ENCODE results near the gene XCL1. TPM values are rescaled to one million over a fixed set of nuclear protein-coding genes. Genes with fewer than 3 reads are reported as not detected.

Gene XCL1
- total RNA-seq, 1 experiment from 2014 or later, result not detected

- Histone ChIP-seq H3K9ac (ENCODE audit: low read length) (no peak overlapping the region), H3K4me2 (ENCODE audit: low read depth, low read length, poor library complexity, severe bottlenecking) (no peak overlapping the region), H4K20me1 (ENCODE audit: insufficient read depth, low read depth, low read length) (no peaks in the 10 kb centered on the region), H3K79me2 (ENCODE audit: low read length) (no peaks in the 10 kb centered on the region), H3K4me3 (ENCODE audit: low read length) (no peak overlapping the region), H2AFZ (ENCODE audit: low read length) (no peak overlapping the region), H3K27me3 (ENCODE audit: low read length) (no peaks in the 10 kb centered on the region), H3K36me3 (ENCODE audit: insufficient read depth, low read length) (no peaks in the 10 kb centered on the region), H3K27ac (ENCODE audit: low read length) (no peak overlapping the region), H3K9me3 (ENCODE audit: low read length) (no peaks in the 10 kb centered on the region), H3K4me1 (ENCODE audit: low read length) (no peaks in the 10 kb centered on the region), H3K9me2 (replicated peaks; ENCODE audit: insufficient read depth, low read length) (no peaks in the 10 kb centered on the region)
- no peak for DNase-seq
Observed at GRCh38 chr1:168613691-168614231, 37.4 kb downstream of the XCL1 start.

- no peaks in the 10 kb centered on the region for H3K9me3 ChIP-seq (ENCODE audit: low read length)
- no peak overlapping the region for H3K27ac ChIP-seq (ENCODE audit: low read length)
- H3K4me2 ChIP-seq (ENCODE audit: low read depth, low read length, poor library complexity, severe bottlenecking), result no peak overlapping the region
- no peak overlapping the region for H3K9ac ChIP-seq (ENCODE audit: low read length)
- H3K27me3 ChIP-seq (ENCODE audit: low read length), result no peaks in the 10 kb centered on the region
- no peaks in the 10 kb centered on the region for H3K9me2 ChIP-seq (replicated peaks; ENCODE audit: insufficient read depth, low read length)
- DNase-seq, result no peak
- no peaks in the 10 kb centered on the region for H3K4me1 ChIP-seq (ENCODE audit: low read length)
- no peaks in the 10 kb centered on the region for H4K20me1 ChIP-seq (ENCODE audit: insufficient read depth, low read depth, low read length)
- no peaks in the 10 kb centered on the region for H3K36me3 ChIP-seq (ENCODE audit: insufficient read depth, low read length)
- H3K79me2 ChIP-seq (ENCODE audit: low read length), result no peaks in the 10 kb centered on the region
- no peak overlapping the region for H2AFZ ChIP-seq (ENCODE audit: low read length)
- no peak overlapping the region for H3K4me3 ChIP-seq (ENCODE audit: low read length)
Observed at GRCh38 chr1:168614235-168614634, 37.8 kb downstream of the XCL1 start.

GRCh38 chr1:168615965-168616364 is 39.6 kb downstream of the XCL1 start:
- H3K9me2 ChIP-seq (replicated peaks; ENCODE audit: insufficient read depth, low read length), result no peaks in the 10 kb centered on the region
- no peak overlapping the region for H2AFZ ChIP-seq (ENCODE audit: low read length)
- no peaks in the 10 kb centered on the region for H4K20me1 ChIP-seq (ENCODE audit: insufficient read depth, low read depth, low read length)
- DNase-seq, result no peak
- no peak overlapping the region for H3K4me3 ChIP-seq (ENCODE audit: low read length)
- no peak overlapping the region for H3K27ac ChIP-seq (ENCODE audit: low read length)
- no peaks in the 10 kb centered on the region for H3K79me2 ChIP-seq (ENCODE audit: low read length)
- H3K36me3 ChIP-seq (ENCODE audit: insufficient read depth, low read length), result no peaks in the 10 kb centered on the region
- no peaks in the 10 kb centered on the region for H3K4me1 ChIP-seq (ENCODE audit: low read length)
- no peak overlapping the region for H3K4me2 ChIP-seq (ENCODE audit: low read depth, low read length, poor library complexity, severe bottlenecking)
- no peak overlapping the region for H3K9ac ChIP-seq (ENCODE audit: low read length)
- H3K27me3 ChIP-seq (ENCODE audit: low read length), result no peaks in the 10 kb centered on the region
- no peaks in the 10 kb centered on the region for H3K9me3 ChIP-seq (ENCODE audit: low read length)

- H3K79me2 ChIP-seq (ENCODE audit: low read length), result no peaks in the 10 kb centered on the region
- no peaks in the 10 kb centered on the region for H3K4me1 ChIP-seq (ENCODE audit: low read length)
- H3K9ac ChIP-seq (ENCODE audit: low read length), result no peak overlapping the region
- no peaks in the 10 kb centered on the region for H3K27me3 ChIP-seq (ENCODE audit: low read length)
- no peak overlapping the region for H3K27ac ChIP-seq (ENCODE audit: low read length)
- H3K4me3 ChIP-seq (ENCODE audit: low read length), result no peak overlapping the region
- no peaks in the 10 kb centered on the region for H3K9me2 ChIP-seq (replicated peaks; ENCODE audit: insufficient read depth, low read length)
- peak; percentile 19 for DNase-seq
- H3K9me3 ChIP-seq (ENCODE audit: low read length), result no peaks in the 10 kb centered on the region
- no peaks in the 10 kb centered on the region for H3K36me3 ChIP-seq (ENCODE audit: insufficient read depth, low read length)
- H2AFZ ChIP-seq (ENCODE audit: low read length), result no peak overlapping the region
- H4K20me1 ChIP-seq (ENCODE audit: insufficient read depth, low read depth, low read length), result no peaks in the 10 kb centered on the region
- H3K4me2 ChIP-seq (ENCODE audit: low read depth, low read length, poor library complexity, severe bottlenecking), result no peak overlapping the region
Observed at GRCh38 chr1:168617974-168618750, 41.8 kb downstream of the XCL1 start.

- Histone ChIP-seq H3K4me2 (ENCODE audit: low read depth, low read length, poor library complexity, severe bottlenecking) (no peak overlapping the region), H3K36me3 (ENCODE audit: insufficient read depth, low read length) (no peaks in the 10 kb centered on the region), H3K79me2 (ENCODE audit: low read length) (no peaks in the 10 kb centered on the region), H4K20me1 (ENCODE audit: insufficient read depth, low read depth, low read length) (no peaks in the 10 kb centered on the region), H3K27ac (ENCODE audit: low read length) (no peak overlapping the region), H3K4me3 (ENCODE audit: low read length) (no peak overlapping the region), H2AFZ (ENCODE audit: low read length) (no peak overlapping the region), H3K9me3 (ENCODE audit: low read length) (no peaks in the 10 kb centered on the region), H3K9me2 (replicated peaks; ENCODE audit: insufficient read depth, low read length) (no peaks in the 10 kb centered on the region), H3K27me3 (ENCODE audit: low read length) (no peaks in the 10 kb centered on the region), H3K4me1 (ENCODE audit: low read length) (no peaks in the 10 kb centered on the region), H3K9ac (ENCODE audit: low read length) (no peak overlapping the region)
- DNase-seq, result no peak
Observed at GRCh38 chr1:168618886-168619285, 42.5 kb downstream of the XCL1 start.

- H3K9me2 ChIP-seq (replicated peaks; ENCODE audit: insufficient read depth, low read length), result no peaks in the 10 kb centered on the region
- no peak overlapping the region for H3K4me2 ChIP-seq (ENCODE audit: low read depth, low read length, poor library complexity, severe bottlenecking)
- H4K20me1 ChIP-seq (ENCODE audit: insufficient read depth, low read depth, low read length), result no peaks in the 10 kb centered on the region
- H3K27ac ChIP-seq (ENCODE audit: low read length), result no peak overlapping the region
- DNase-seq, result no peak
- no peaks in the 10 kb centered on the region for H3K9me3 ChIP-seq (ENCODE audit: low read length)
- H3K79me2 ChIP-seq (ENCODE audit: low read length), result no peaks in the 10 kb centered on the region
- H3K27me3 ChIP-seq (ENCODE audit: low read length), result no peaks in the 10 kb centered on the region
- H2AFZ ChIP-seq (ENCODE audit: low read length), result no peak overlapping the region
- no peaks in the 10 kb centered on the region for H3K36me3 ChIP-seq (ENCODE audit: insufficient read depth, low read length)
- no peak overlapping the region for H3K9ac ChIP-seq (ENCODE audit: low read length)
- H3K4me1 ChIP-seq (ENCODE audit: low read length), result no peaks in the 10 kb centered on the region
- H3K4me3 ChIP-seq (ENCODE audit: low read length), result no peak overlapping the region
Observed at GRCh38 chr1:168621356-168621755, 45.0 kb downstream of the XCL1 start.

- no peak overlapping the region for H3K4me3 ChIP-seq (ENCODE audit: low read length)
- H4K20me1 ChIP-seq (ENCODE audit: insufficient read depth, low read depth, low read length), result no peaks in the 10 kb centered on the region
- no peaks in the 10 kb centered on the region for H3K9me2 ChIP-seq (replicated peaks; ENCODE audit: insufficient read depth, low read length)
- H3K27ac ChIP-seq (ENCODE audit: low read length), result no peak overlapping the region
- no peak overlapping the region for H3K9ac ChIP-seq (ENCODE audit: low read length)
- DNase-seq, result no peak
- no peaks in the 10 kb centered on the region for H3K79me2 ChIP-seq (ENCODE audit: low read length)
- no peaks in the 10 kb centered on the region for H3K9me3 ChIP-seq (ENCODE audit: low read length)
- H3K36me3 ChIP-seq (ENCODE audit: insufficient read depth, low read length), result no peaks in the 10 kb centered on the region
- no peak overlapping the region for H2AFZ ChIP-seq (ENCODE audit: low read length)
- H3K27me3 ChIP-seq (ENCODE audit: low read length), result no peaks in the 10 kb centered on the region
- H3K4me2 ChIP-seq (ENCODE audit: low read depth, low read length, poor library complexity, severe bottlenecking), result no peak overlapping the region
- no peaks in the 10 kb centered on the region for H3K4me1 ChIP-seq (ENCODE audit: low read length)
Observed at GRCh38 chr1:168623003-168623828, 46.8 kb downstream of the XCL1 start.

GRCh38 chr1:168623831-168624230 is 47.4 kb downstream of the XCL1 start:
- H3K4me2 ChIP-seq (ENCODE audit: low read depth, low read length, poor library complexity, severe bottlenecking), result no peak overlapping the region
- no peaks in the 10 kb centered on the region for H3K9me3 ChIP-seq (ENCODE audit: low read length)
- no peaks in the 10 kb centered on the region for H3K9me2 ChIP-seq (replicated peaks; ENCODE audit: insufficient read depth, low read length)
- no peaks in the 10 kb centered on the region for H3K79me2 ChIP-seq (ENCODE audit: low read length)
- no peak for DNase-seq
- H4K20me1 ChIP-seq (ENCODE audit: insufficient read depth, low read depth, low read length), result no peaks in the 10 kb centered on the region
- no peak overlapping the region for H3K27ac ChIP-seq (ENCODE audit: low read length)
- H3K4me1 ChIP-seq (ENCODE audit: low read length), result no peaks in the 10 kb centered on the region
- no peaks in the 10 kb centered on the region for H3K27me3 ChIP-seq (ENCODE audit: low read length)
- no peak overlapping the region for H2AFZ ChIP-seq (ENCODE audit: low read length)
- H3K36me3 ChIP-seq (ENCODE audit: insufficient read depth, low read length), result no peaks in the 10 kb centered on the region
- no peak overlapping the region for H3K9ac ChIP-seq (ENCODE audit: low read length)
- no peak overlapping the region for H3K4me3 ChIP-seq (ENCODE audit: low read length)
